PC-9 (cell line): ENCODE data around the gene SOCS1.

Experiments used
- CTCF ChIP-seq: fragments of 200-600 bp; sonication (generic); conservative IDR thresholded peaks from 2 replicates; pipeline ENCODE4 v1.6.1; 2017; ENCODE audit warnings: mixed run types, antibody characterized with exemption, mild to moderate bottlenecking, moderate library complexity
- EZH2 ChIP-seq: fragments of 200-600 bp; sonication (generic); IDR thresholded peaks from 2 replicates; pipeline ENCODE4 v1.8.0; 2017; ENCODE audit warnings: antibody characterized with exemption, low read depth

DNA sequence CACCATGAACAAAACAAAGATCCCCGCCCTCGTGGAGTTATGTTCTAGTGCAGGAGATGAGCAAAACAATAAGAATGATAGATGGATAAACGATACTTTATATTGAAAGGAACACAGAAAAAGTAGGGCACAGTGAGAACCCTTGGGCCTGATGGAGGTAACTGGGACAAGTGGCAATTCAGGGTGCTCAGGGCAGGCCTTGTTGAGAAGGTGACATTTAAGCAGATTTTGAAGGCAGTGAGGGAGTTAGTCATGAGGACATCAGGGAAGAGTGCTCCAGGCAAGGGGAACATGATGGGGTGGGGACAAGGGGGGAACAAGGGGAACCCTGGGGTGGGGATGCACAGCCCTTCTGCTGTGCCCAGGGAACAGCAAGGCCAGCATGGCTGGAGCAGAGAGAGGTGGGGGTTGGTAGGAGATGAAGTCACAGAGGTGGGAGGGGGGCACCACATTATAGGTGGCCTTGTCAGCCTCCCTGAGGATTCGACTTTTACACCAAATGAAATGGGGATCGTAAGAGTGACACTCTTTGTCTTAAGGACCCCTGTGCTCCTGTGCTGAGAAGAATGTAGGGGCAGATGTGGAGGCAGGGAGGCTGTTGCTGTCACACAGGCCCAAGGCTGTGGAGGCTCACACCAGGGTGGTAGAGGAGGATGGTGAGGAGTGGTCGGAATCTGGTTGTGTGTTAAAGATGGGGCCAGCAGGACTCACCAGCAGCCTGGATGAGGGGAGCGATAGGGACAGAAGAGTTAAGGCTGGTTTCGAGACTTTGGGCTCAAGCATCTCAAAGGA lies 34.3 kb upstream of the SOCS1 start:
- TF ChIP-seq CTCF (no peak), EZH2 (no peak)
